GM19438 (cell line): ENCODE measurements around the gene CACNB3.

Experiments
- ATAC-seq: cut with Tn5 transposase; IDR thresholded peaks from one replicate; pipeline ENCODE4 v1.9.1; 2021; ENCODE audit warnings: low read depth; ENCODE audit not compliant: unreplicated experiment

Gene CACNB3

GRCh38 chr12:48788524-48788853, 29.8 kb upstream of the CACNB3 start:
- peak; percentile 16 for ATAC-seq

- ATAC-seq, result peak; percentile 68
Measured at GRCh38 chr12:48788854-48789775, 29.2 kb upstream of the CACNB3 start, which contains the start of gene ADCY6. ADCY6 (minus strand) TSS chr12:48789089; CDS start chr12:48783434, 5,655 bp downstream.

- ATAC-seq, result no peak
Measured at GRCh38 chr12:48789858-48790326, 28.4 kb upstream of the CACNB3 start.

GRCh38 chr12:48793696-48794095, 24.6 kb upstream of the CACNB3 start:
- no peak for ATAC-seq

GRCh38 chr12:48794870-48795269, 23.4 kb upstream of the CACNB3 start:
- ATAC-seq, result no peak

GRCh38 chr12:48795550-48796455, 22.5 kb upstream of the CACNB3 start:
- ATAC-seq, result peak; percentile 75

GRCh38 chr12:48796976-48797375, 21.3 kb upstream of the CACNB3 start:
- ATAC-seq, result no peak

- ATAC-seq, result no peak
Measured at GRCh38 chr12:48800457-48800856, 17.8 kb upstream of the CACNB3 start.

GRCh38 chr12:48800971-48801370, 17.3 kb upstream of the CACNB3 start:
- no peak for ATAC-seq

- ATAC-seq, result no peak
Measured at GRCh38 chr12:48803675-48804074, 14.6 kb upstream of the CACNB3 start.

- ATAC-seq, result no peak
Measured at GRCh38 chr12:48807981-48808380, 10.3 kb upstream of the CACNB3 start.

- no peak for ATAC-seq
Measured at GRCh38 chr12:48810903-48811431, 7.3 kb upstream of the CACNB3 start.

GRCh38 chr12:48811437-48812090, 6.7 kb upstream of the CACNB3 start:
- ATAC-seq, result no peak

- no peak for ATAC-seq
Measured at GRCh38 chr12:48812389-48812788, 5.9 kb upstream of the CACNB3 start.

GRCh38 chr12:48813465-48814261, 4.6 kb upstream of the CACNB3 start:
- ATAC-seq, result no peak

GRCh38 chr12:48814262-48815125, 3.8 kb upstream of the CACNB3 start:
- ATAC-seq, result peak; percentile 71

GRCh38 chr12:48815126-48816110, 2.9 kb upstream of the CACNB3 start:
- peak; percentile 33 for ATAC-seq
